Common myeloid progenitor, CD34-positive (primary cell): ENCODE data around the gene SIRPB2.

Source experiments
- CTCF ChIA-PET: fragments of 350-600 bp; sonication (Branson Sonifier 250); formaldehyde crosslinking; loops from one replicate; lab custom pipeline; 2021; ENCODE audit warnings: antibody characterized with exemption; lab: Charles Lee
- POLR2A ChIA-PET: fragments of 350-600 bp; sonication (Branson Sonifier 250); formaldehyde crosslinking; loops from one replicate; lab custom pipeline; 2021; ENCODE audit warnings: antibody characterized with exemption; lab: Charles Lee
- DNase-seq, 3 donors: peaks; one replicate each; pipeline versions ENCODE4 v3.0.0 to v3.0.0-alpha.2; 2013
- H3K27ac ChIP-seq, 2 experiments: 1 replicate in 1 of 2; 2 replicates in 1 of 2; pipeline ENCODE4 v1.7.0; 2013; ENCODE audit warnings: inconsistent platforms in 2 of 2, low read length in 2 of 2, mild to moderate bottlenecking in 2 of 2, low read depth in 1 of 2, moderate library complexity in 1 of 2; ENCODE audit not compliant: severe bottlenecking in 2 of 2, insufficient read depth in 1 of 2, poor library complexity in 1 of 2
- H3K27me3 ChIP-seq, 5 experiments: replicated peaks in 2 of 5; 1 replicate in 3 of 5; 2 replicates in 2 of 5; pipeline versions ENCODE4 v1.6.1 to v1.7.0; 2013; ENCODE audit warnings: low read length in 4 of 5, mild to moderate bottlenecking in 2 of 5, moderate library complexity in 2 of 5, inconsistent platforms in 1 of 5; ENCODE audit not compliant: insufficient read depth in 5 of 5, control insufficient read depth in 4 of 5
- H3K36me3 ChIP-seq, 4 experiments: 1 replicate in 2 of 4; 2 replicates in 2 of 4; pipeline versions ENCODE4 v1.6.1 to v1.7.0; 2013; ENCODE audit warnings: low read length in 3 of 4, control low read depth in 1 of 4, mild to moderate bottlenecking in 1 of 4; ENCODE audit not compliant: control insufficient read depth in 4 of 4, insufficient read depth in 4 of 4
- H3K4me1 ChIP-seq, 4 experiments: 1 replicate in 3 of 4; 2 replicates in 1 of 4; pipeline versions ENCODE4 v1.6.1 to v1.7.1; 2013; ENCODE audit warnings: low read length in 3 of 4, mild to moderate bottlenecking in 3 of 4, control low read depth in 1 of 4, inconsistent platforms in 1 of 4, moderate library complexity in 1 of 4; ENCODE audit not compliant: control insufficient read depth in 4 of 4, insufficient read depth in 4 of 4; ENCODE audit errors: control extremely low read depth in 1 of 4
- H3K4me3 ChIP-seq, 7 experiments: 1 replicate in 4 of 7; 2 replicates in 3 of 7; pipeline versions ENCODE4 v1.5.1 to v1.7.0; 2013; ENCODE audit warnings: mild to moderate bottlenecking in 7 of 7, low read length in 6 of 7, moderate library complexity in 6 of 7, inconsistent platforms in 2 of 7, low read depth in 2 of 7, control low read depth in 1 of 7; ENCODE audit not compliant: insufficient read depth in 4 of 7, control insufficient read depth in 1 of 7; ENCODE audit errors: extremely low read depth in 1 of 7
- H3K9me3 ChIP-seq, 5 experiments: 1 replicate in 4 of 5; 2 replicates in 1 of 5; pipeline versions ENCODE4 v1.6.1 to v1.7.1; 2013; ENCODE audit warnings: low read length in 4 of 5, mild to moderate bottlenecking in 2 of 5, inconsistent platforms in 1 of 5, low read depth in 1 of 5, moderate library complexity in 1 of 5; ENCODE audit not compliant: control insufficient read depth in 4 of 5, insufficient read depth in 2 of 5; ENCODE audit errors: control extremely low read depth in 1 of 5
- WGBS: methylation state at CpG from one replicate; pipeline ENCODE4 v1.1.5; 2013; ENCODE audit not compliant: insufficient coverage; 5-methylcytosine and 5-hydroxymethylcytosine counted together

SIRPB2 gene

GRCh38 chr20:1429143-1429728, 62.0 kb downstream of the SIRPB2 start:
- Histone ChIP-seq H3K4me1 (peaks cover 6 to 17% (median 11%) of the 10 kb centered on the region in 4 experiments), H3K36me3 (no peaks in the 10 kb centered on the region), H3K9me3 (peaks cover 0 to 4% (median 0%) of the 10 kb centered on the region in 5 experiments), H3K27ac (no peak overlapping the region), H3K4me3 (no peak overlapping the region), H3K27me3 (no peaks in the 10 kb centered on the region)
- 92% methylated on average over 2 of the region's 4 CpGs for WGBS
- POLR2A ChIA-PET: no interaction called here
- DNase-seq: no peak
- CTCF ChIA-PET: interaction anchor here (1.0 to 1.2 kb wide), 2 partner anchors 9 to 11 kb away, joined by 3 read pairs; no protein-coding TSS in a partner anchor

GRCh38 chr20:1427457-1428054, 63.7 kb downstream of the SIRPB2 start:
- Histone ChIP-seq H3K4me1 (peaks cover 0 to 10% (median 4%) of the 10 kb centered on the region in 4 experiments), H3K36me3 (no peaks in the 10 kb centered on the region), H3K27me3 (no peaks in the 10 kb centered on the region), H3K9me3 (no peaks in the 10 kb centered on the region), H3K4me3 (no peak overlapping the region), H3K27ac (no peak overlapping the region)
- CTCF ChIA-PET: interaction anchor here (1.0 to 1.7 kb wide), 5 partner anchors 9 to 25 kb away, joined by 3 to 5 read pairs (median 4); no protein-coding TSS in a partner anchor
- 85% methylated on average over 3 of the region's 3 CpGs for WGBS
- POLR2A ChIA-PET: no interaction called here
- no peak for DNase-seq

- H3K4me3 ChIP-seq: no peak overlapping the region
- peaks cover 0 to 9% (median 4%) of the 10 kb centered on the region in 4 experiments for H3K4me1 ChIP-seq
- ChIA-PET POLR2A (no interaction called here), CTCF (interaction anchor here (0.8 to 1.7 kb wide), 8 partner anchors 8 to 135 kb away, joined by 3 to 6 read pairs (median 3); no protein-coding TSS in a partner anchor)
- H3K9me3 ChIP-seq: peaks cover 0 to 3% (median under 1%) of the 10 kb centered on the region in 5 experiments
- DNase-seq: no peak
- 87% methylated on average over 3 of the region's 4 CpGs for WGBS
- H3K27me3 ChIP-seq: no peaks in the 10 kb centered on the region
- no peaks in the 10 kb centered on the region for H3K36me3 ChIP-seq
- no peak overlapping the region for H3K27ac ChIP-seq
These were observed 64.9 kb downstream of the SIRPB2 start for GRCh38 chr20:1426231-1426849.
